ENCODE measurements around the gene FOXG1. TPM values are rescaled to one million over a fixed set of nuclear protein-coding genes. Genes with fewer than 3 reads are reported as not detected.

The FOXG1 gene
- polyA plus RNA-seq, 2 of the 4 experiments (the other 2 are of a cell fraction) = 0.01 to 0.10 TPM

GRCh38 chr14:28813810-28814209 lies 47.2 kb downstream of the FOXG1 start:
- Histone ChIP-seq H3K4me2 (no peak overlapping the region), H3K9me3 (no peaks in the 10 kb centered on the region), H3K4me1 (no peaks in the 10 kb centered on the region), H3K27ac (no peak overlapping the region), H3K4me3 (no peak overlapping the region)
- FAIRE-seq = no peak
- ChIA-PET CTCF (no interaction called here), POLR2A (no interaction called here)
- ATAC-seq = no peak
- no peak for DNase-seq (ENCODE audit: low read depth in 1 of 2, low spot score in 1 of 2)
- no peak for TF ChIP-seq HOXB5 (CRISPR knock-in tag; IDR thresholded peaks at IDR 0.05)
- TF ChIP-seq ESRRA (IDR thresholded peaks at IDR 0.05; ENCODE audit: borderline replicate concordance, low read length) = no peak
- TF ChIP-seq RCOR1 (IDR thresholded peaks at IDR 0.05; ENCODE audit: low read depth, low read length) = no peak
- TF ChIP-seq CHD2 (IDR thresholded peaks at IDR 0.05; ENCODE audit: low read length, partially characterized antibody) = no peak
- TF ChIP-seq CEBPB (IDR thresholded peaks at IDR 0.05) = no peak
- TF ChIP-seq NPAS2 (CRISPR knock-in tag; IDR thresholded peaks at IDR 0.05; ENCODE audit: borderline replicate concordance) = no peak
- no peak for TF ChIP-seq FOSL2 (IDR thresholded peaks at IDR 0.05)
- no peak for TF ChIP-seq FOSL2 (CRISPR knock-in tag; IDR thresholded peaks at IDR 0.05)
- no peak for TF ChIP-seq RNF2 (IDR thresholded peaks at IDR 0.05; ENCODE audit: borderline replicate concordance, low read depth)
- no peak for TF ChIP-seq ZSCAN20 (CRISPR knock-in tag; IDR thresholded peaks at IDR 0.05)
- TF ChIP-seq USF2 (IDR thresholded peaks at IDR 0.05) = no peak
- no peak for TF ChIP-seq MAFK (IDR thresholded peaks at IDR 0.05; ENCODE audit: partially characterized antibody)
- TF ChIP-seq PBX3 (IDR thresholded peaks at IDR 0.05) = no peak
- no peak for TF ChIP-seq HOXB13 (CRISPR knock-in tag; IDR thresholded peaks at IDR 0.05; ENCODE audit: low read depth)
- TF ChIP-seq CBX8 (IDR thresholded peaks at IDR 0.05) = no peak
- TF ChIP-seq BHLHE40 (IDR thresholded peaks at IDR 0.05; ENCODE audit: low read depth, low read length) = no peak
- TF ChIP-seq HES2 (IDR thresholded peaks at IDR 0.05) = no peak
- TF ChIP-seq BCL3 (IDR thresholded peaks at IDR 0.05) = no peak
- no peak for TF ChIP-seq KDM1A (IDR thresholded peaks at IDR 0.05; ENCODE audit: low read depth)
- 28% methylated on average over 3 of the region's 3 CpGs for WGBS (ENCODE audit: missing lambda C conversion rate)
